ENCODE data around the gene RPL29. TPM values are rescaled to one million over a fixed set of nuclear protein-coding genes. Genes with fewer than 3 reads are reported as not detected.

The RPL29 gene
- total RNA-seq, 6 donors from 2014 or later: 306 to 1,159 (median 770) TPM

GRCh38 chr3:51986010-51986947 lies 9.4 kb downstream of the RPL29 start:
- Histone ChIP-seq H3K27me3 (no peaks in the 10 kb centered on the region), H3K36me3 (peaks cover 0 to 4% (median 1%) of the 10 kb centered on the region in 4 donors), H3K4me3 (no peak overlapping the region), H3K27ac (no peak overlapping the region), H3K9me3 (no peaks in the 10 kb centered on the region), H3K4me1 (peaks cover 19 to 30% (median 27%) of the 10 kb centered on the region in 4 donors)
- WGBS, 2 donors: 81 to 100% methylated on average over 2 to 12 of the region's 12 CpGs
- DNase-seq (no peak), ATAC-seq (ENCODE audit: low FRiP score in 2 of 2) (no peak)
- TF ChIP-seq CTCF (IDR thresholded peaks at IDR 0.05) (no peak), POLR2A (IDR thresholded peaks at IDR 0.05) (no peak), EP300 (IDR thresholded peaks at IDR 0.05) (no peak), POLR2AphosphoS5 (IDR thresholded peaks at IDR 0.05) (no peak)

- no peak for ATAC-seq (ENCODE audit: low FRiP score in 2 of 2)
These were observed 10.6 kb downstream of the RPL29 start for GRCh38 chr3:51985063-51985462.

DNA sequence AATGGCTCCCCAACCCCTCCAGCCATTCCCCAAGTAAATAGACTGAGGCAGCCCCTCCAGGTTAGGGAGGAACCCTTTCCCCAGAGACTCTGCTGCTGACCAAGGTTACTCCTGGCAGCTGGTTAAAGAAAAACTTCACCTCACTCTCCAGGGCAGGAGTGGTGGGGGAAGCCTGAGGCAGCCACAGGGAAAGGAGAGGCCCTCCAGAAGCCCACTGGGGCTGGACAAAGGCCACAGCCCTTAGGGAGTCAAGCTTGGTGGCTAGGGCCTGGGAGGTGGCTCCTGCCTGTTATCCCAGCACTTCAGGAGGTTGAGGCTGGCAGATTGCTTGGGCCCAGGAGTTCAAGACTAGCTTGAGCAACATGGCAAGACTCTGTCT lies 11.4 kb downstream of the RPL29 start:
- ATAC-seq (ENCODE audit: low FRiP score in 2 of 2) (no peak), DNase-seq (no peak)
- Histone ChIP-seq H3K4me3 (peak overlapping the region in 2 of 4 donors; percentile 65 to 67), H3K4me1 (peaks cover 19 to 33% (median 29%) of the 10 kb centered on the region in 4 donors), H3K27ac (peak overlapping the region; percentile 88 to 96 (median 93)), H3K27me3 (no peaks in the 10 kb centered on the region), H3K36me3 (no peaks in the 10 kb centered on the region), H3K9me3 (no peaks in the 10 kb centered on the region)
- TF ChIP-seq POLR2A (IDR thresholded peaks at IDR 0.05): no peak

More at GRCh38 chr3:51985063-51985462, 10.6 kb downstream of the RPL29 start:
- TF ChIP-seq POLR2A (IDR thresholded peaks at IDR 0.05) (no peak), CTCF (IDR thresholded peaks at IDR 0.05) (no peak), POLR2AphosphoS5 (IDR thresholded peaks at IDR 0.05) (no peak), EP300 (IDR thresholded peaks at IDR 0.05) (no peak)
- H3K27me3 ChIP-seq: no peaks in the 10 kb centered on the region
- no peaks in the 10 kb centered on the region for H3K9me3 ChIP-seq
- no peak for DNase-seq
- 89 to 94% methylated on average over 2 to 6 of the region's 6 CpGs for WGBS, 2 donors
- no peaks in the 10 kb centered on the region for H3K36me3 ChIP-seq
- no peak overlapping the region for H3K4me3 ChIP-seq
- H3K27ac ChIP-seq: peak overlapping the region in 1 of 4 donors; percentile 34
- H3K4me1 ChIP-seq: peaks cover 19 to 33% (median 29%) of the 10 kb centered on the region in 4 donors

GRCh38 chr3:51983578-51984268 lies 12.0 kb downstream of the RPL29 start:
- no peak for TF ChIP-seq POLR2A (IDR thresholded peaks at IDR 0.05)
- TF ChIP-seq POLR2AphosphoS5 (IDR thresholded peaks at IDR 0.05): no peak
- no peak for TF ChIP-seq EP300 (IDR thresholded peaks at IDR 0.05)
- no peak for TF ChIP-seq CTCF (IDR thresholded peaks at IDR 0.05)
- ATAC-seq (ENCODE audit: low FRiP score in 2 of 2) (no peak), DNase-seq (no peak)
- H3K36me3 ChIP-seq: no peaks in the 10 kb centered on the region
- no peaks in the 10 kb centered on the region for H3K9me3 ChIP-seq
- H3K27me3 ChIP-seq: no peaks in the 10 kb centered on the region
- peak overlapping the region; percentile 88 to 96 (median 93) for H3K27ac ChIP-seq
- 65 to 74% methylated on average over 13 to 22 of the region's 22 CpGs for WGBS, 2 donors
- peak overlapping the region in 3 of 4 donors; percentile 59 to 67 (median 65) for H3K4me3 ChIP-seq
- H3K4me1 ChIP-seq: peaks cover 19 to 33% (median 29%) of the 10 kb centered on the region in 4 donors

All from upper lobe of left lung (tissue), 6 donors.